RPMI8226 (cell line): ENCODE measurements around the gene TWF1.
"Not testable (repeated sequence)": the region's sequence is repeated elsewhere in the genome, so short reads cannot be mapped to it uniquely, and the experiment has no call there.

Experiments
- DNase-seq: peaks from one replicate; pipeline ENCODE4 v3.0.0-alpha.2; 2015

TWF1 gene

GRCh38 chr12:43797561-43798217 lies 8.4 kb downstream of the TWF1 start:
- no peak for DNase-seq

DNA sequence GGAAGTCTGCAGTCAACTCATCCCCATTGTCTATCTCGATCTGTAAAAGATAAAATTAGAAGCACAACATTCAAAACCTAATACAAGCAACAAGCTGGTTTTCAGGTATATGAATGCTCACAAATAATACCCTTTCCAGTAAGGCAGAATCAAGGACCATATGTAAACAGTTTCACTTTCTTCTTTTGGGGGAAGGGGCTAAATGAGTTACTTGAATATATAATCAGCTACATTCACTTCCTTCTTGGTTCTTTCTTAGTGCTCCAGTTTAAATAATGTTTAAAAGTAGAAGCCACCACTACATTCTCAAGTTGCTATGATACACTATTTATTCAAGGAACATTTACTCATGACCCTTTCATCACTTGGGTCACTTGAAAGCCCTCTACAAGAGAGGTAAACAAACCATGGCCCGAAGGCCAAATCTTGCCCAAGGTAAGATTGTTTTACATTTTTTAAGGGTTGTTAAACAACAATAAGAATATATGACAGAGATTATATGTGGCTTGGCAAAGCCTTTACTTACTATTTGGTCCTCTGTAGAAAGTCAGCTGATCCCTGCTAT lies 10.3 kb downstream of the TWF1 start:
- no peak for DNase-seq

DNA sequence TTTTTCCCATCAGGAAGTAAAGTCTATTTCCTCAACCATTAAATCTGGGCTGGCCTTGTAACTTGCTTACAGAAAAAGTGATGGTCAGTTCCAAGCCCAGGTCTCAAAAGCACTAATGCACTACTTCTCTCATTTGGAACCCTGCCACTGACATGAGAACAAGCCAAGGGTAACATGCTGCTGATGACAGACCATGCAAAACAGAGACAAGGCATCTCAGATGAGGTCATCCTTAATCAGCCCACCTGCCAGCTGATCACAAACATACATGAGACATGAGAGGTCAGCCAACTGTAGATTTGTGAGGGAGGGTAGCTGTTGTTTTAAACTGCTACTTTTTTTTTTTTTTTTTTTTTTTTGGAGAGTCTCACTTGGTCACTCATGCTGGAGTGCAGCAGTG lies 16.2 kb downstream of the TWF1 start:
- peak; percentile 8 for DNase-seq

DNA sequence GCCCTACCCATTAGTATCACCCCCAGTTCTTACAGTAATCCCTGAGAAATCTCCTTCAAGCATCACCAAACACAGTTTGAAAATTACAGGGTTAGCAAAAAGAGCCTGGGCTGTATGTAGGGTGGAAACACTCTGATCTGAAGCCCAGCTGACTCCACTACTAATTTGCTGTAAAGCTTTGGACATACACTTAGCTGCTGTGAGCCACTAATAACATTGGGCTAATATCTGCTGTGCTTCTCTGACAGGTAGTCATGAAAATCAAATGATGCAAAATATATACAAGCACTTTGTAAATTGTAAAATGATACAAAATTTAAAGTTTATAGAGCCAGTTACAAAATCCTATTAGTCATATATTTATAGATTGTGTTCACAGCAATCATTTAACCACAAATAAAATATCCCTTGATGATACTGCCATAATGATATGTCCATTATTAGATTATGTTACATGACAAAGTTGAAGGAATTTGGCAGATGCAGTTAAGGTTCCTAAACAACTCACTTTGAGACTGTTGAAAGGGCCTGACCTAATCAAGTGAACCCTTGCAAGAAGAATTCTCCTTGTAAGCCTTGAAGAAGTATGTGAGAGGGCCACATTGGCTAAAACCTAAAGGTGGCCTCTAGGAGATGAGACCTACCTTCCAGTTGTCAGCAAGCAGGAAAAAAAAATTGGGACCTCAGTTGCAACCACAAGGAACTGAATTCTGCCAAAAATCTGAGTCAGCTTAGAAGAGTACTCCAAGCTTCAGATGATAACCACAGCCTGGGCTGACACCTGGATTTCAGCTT lies 19.0 kb downstream of the TWF1 start:
- peak; percentile 28 for DNase-seq

DNA sequence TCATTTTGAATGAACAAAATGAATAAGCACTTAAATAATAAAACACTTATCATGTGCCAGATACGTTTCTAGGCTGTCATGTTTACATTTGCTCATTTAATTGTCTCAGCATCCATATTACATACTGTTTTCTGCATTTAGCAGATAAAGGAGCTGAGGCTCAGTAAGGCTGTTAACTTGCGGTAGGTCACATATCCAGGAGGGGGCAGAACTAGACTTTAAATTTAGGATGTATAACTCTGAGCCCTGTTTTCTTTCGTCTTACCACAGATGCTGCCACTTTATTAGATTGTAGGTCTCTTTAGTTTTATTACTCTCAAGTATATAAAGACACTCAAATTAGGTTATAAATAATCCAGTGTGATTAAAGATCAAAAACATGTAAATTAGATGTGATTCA lies 29.6 kb downstream of the TWF1 start:
- peak; percentile 44 for DNase-seq

GRCh38 chr12:43766291-43766690 lies 39.8 kb downstream of the TWF1 start:
- no peak for DNase-seq

GRCh38 chr12:43764528-43764927 lies 41.6 kb downstream of the TWF1 start:
- no peak for DNase-seq

GRCh38 chr12:43763769-43764168 lies 42.3 kb downstream of the TWF1 start:
- no peak for DNase-seq

- DNase-seq: no peak
Measured at GRCh38 chr12:43762596-43762995, 43.5 kb downstream of the TWF1 start.

GRCh38 chr12:43761500-43761899 lies 44.6 kb downstream of the TWF1 start:
- DNase-seq: no peak

- DNase-seq: peak; percentile 10
Measured at GRCh38 chr12:43760396-43760795, 45.7 kb downstream of the TWF1 start.

DNA sequence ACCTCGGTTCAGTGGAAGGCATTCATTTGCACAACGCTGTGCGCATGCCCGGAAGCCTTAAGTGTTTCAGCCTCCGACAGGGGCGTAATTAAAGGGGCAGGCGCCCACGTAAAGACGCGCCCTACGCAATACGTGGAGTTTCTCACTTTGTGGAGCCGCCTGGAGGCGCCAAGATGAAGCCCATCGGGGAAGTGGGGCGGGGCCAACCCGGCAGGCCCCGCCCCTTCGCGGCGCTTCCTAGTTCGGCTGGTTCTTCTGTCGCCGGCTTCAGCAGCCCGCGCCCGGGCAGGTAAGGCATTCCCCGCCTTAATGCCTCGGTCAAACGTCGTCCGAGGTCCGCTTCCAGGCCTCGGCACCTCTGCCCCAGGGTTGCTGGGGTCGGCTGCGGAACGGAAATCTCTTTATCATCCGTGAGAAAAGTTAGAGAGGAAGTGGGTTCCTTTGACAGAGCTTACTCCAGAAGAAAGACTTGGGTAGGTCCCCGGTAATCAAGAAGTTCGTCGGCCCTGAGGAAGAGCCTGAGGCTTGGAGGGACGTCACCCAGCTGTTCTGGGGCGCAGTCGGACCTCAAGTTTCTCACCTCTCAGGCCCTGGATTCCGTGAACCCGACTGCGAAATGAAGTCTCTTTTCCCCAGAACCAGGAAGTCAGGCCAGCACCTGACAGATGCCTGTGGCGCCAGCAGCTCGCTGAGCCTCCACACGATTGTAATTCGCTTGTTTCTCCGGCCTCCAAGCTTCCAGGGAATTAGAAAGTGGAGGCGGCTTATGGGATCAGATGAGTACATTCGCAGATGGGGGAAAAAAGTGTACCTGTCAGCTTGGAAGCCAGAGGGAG lies 47.2 kb downstream of the TWF1 start, which contains the start of the genes IRAK4 and PUS7L:
Gene IRAK4 (plus strand): TSS at position 224 of the 836 bp plus-strand sequence. CDS start 9,161 bp downstream, outside the sequence.
Gene PUS7L (minus strand): TSS at position 63 of the 836 bp plus-strand sequence. CDS start 3,545 bp downstream, outside the sequence.
- DNase-seq: peak; percentile 99

GRCh38 chr12:43758247-43758727 lies 47.8 kb downstream of the TWF1 start:
- peak; percentile 34 for DNase-seq

- DNase-seq: no peak
Measured at GRCh38 chr12:43754015-43754414, 52.1 kb downstream of the TWF1 start.

DNA sequence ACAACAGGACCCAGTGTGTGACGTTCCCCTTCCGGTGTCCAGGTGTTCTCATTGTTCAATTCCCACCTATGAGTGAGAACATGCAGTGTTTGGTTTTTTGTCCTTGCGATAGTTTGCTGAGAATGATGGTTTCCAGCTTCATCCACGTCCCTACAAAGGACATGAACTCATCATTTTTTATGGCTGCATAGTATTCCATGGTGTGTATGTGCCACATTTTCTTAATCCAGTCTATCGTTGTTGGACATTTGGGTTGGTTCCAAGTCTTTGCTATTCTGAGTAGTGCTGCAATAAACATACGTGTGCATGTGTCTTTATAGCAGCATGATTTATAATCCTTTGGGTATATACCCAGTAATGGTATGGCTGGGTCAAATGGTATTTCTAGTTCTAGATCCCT lies 54.8 kb downstream of the TWF1 start:
- DNase-seq: not testable (repeated sequence)

DNA sequence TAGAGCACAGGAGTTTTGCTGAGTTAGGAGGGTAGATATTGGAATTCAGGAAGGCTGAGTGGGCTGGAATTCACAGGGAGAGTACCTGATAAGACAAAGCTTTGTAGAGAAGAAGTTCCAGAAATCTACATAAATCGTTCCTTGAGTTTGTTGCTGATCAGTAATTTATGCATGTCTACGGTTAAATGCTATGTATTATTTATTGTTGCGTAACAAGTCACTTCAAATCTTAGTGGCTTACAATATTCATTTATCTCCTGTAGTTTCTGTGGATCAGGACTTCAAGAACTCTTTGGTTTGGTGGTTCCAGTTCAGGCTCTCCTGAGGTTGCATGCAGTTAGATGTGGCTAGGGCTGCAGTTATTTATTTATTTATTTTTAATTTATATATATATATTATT lies 55.3 kb downstream of the TWF1 start:
- no peak for DNase-seq

GRCh38 chr12:43749016-43749415 lies 57.1 kb downstream of the TWF1 start:
- no peak for DNase-seq

DNA sequence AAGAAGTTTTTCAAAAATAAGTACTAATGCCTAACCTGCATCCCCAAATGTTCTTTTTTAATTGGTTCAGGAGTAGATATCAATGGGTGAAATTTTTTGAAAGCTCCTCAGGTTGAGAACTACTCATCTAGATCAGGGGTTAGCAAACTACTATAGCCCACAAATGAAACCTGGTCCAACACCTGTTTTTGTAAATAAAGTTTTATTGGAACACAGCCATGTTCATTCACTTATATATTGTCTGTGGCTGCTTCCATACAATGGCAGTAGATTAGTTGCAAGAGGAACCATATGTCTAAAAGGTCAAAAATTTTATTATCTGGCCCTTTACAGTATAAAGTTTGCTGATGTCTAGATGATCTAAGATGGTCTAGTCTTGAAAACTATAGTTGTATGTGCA lies 61.3 kb downstream of the TWF1 start:
- no peak for DNase-seq
